Peyer's patch (tissue), 4 donors: ENCODE data around the gene SNRNP70. TPM values are rescaled to one million over a fixed set of nuclear protein-coding genes. Genes with fewer than 3 reads are reported as not detected.
"Not testable (repeated sequence)": the region's sequence is repeated elsewhere in the genome, so short reads cannot be mapped to it uniquely, and the experiment has no call there.

ENCODE experiments used
- DNase-seq, 3 donors: peaks; one replicate each; pipeline ENCODE4 v3.0.0-alpha.2; 2017 to 2019
- H3K27ac ChIP-seq, 4 donors: fragments of 200-600 bp; sonication (generic); one replicate each; pipeline ENCODE4 v1.5.1; 2016 to 2019
- H3K27me3 ChIP-seq, 2 donors: fragments of 200-600 bp; sonication (generic); one replicate each; pipeline ENCODE4 v1.5.1; 2019
- H3K36me3 ChIP-seq, 3 donors: fragments of 200-600 bp; sonication (generic); one replicate each; pipeline ENCODE4 v1.5.1; 2016 to 2019
- H3K4me1 ChIP-seq, 4 donors: fragments of 200-600 bp; sonication (generic); one replicate each; pipeline ENCODE4 v1.5.1; 2016 to 2019
- H3K4me3 ChIP-seq, 4 donors: fragments of 200-600 bp; sonication (generic); 1 replicate in 3 of 4; 2 replicates in 1 of 4; pipeline ENCODE4 v1.5.1; 2016 to 2019; ENCODE audit warnings: mild to moderate bottlenecking in 1 of 4
- H3K9me3 ChIP-seq, 4 donors: fragments of 200-600 bp; sonication (generic); one replicate each; pipeline ENCODE4 v1.5.1; 2016 to 2019; ENCODE audit warnings: mild to moderate bottlenecking in 1 of 4
- POLR2A ChIP-seq, 2 donors: fragments of 450-650 bp; IDR thresholded peaks; one replicate each; pipeline ENCODE4 v1.5.1; 2017; ENCODE audit warnings: antibody characterized with exemption in 2 of 2, mild to moderate bottlenecking in 2 of 2, moderate library complexity in 2 of 2
- total RNA-seq, 4 donors: library from RNA; depleted of rRNA; stranded (reverse); fragments of >200 nt; gene quantifications; one replicate each; pipeline ENCODE4 v1.1.0, GENCODE V29; 2016
- TF ChIP-seq, protein P1 (sequence below), 6 experiments: fragments of 450-650 bp in 4 of 6; fragments of 200-600 bp in 2 of 6; sonication (generic) in 1 of 6; IDR thresholded peaks; one replicate each; pipeline ENCODE4 v1.5.1; 2017 to 2019; ENCODE audit warnings: antibody characterized with exemption in 6 of 6, mild to moderate bottlenecking in 3 of 6, moderate library complexity in 1 of 6

SNRNP70 gene
- total RNA-seq, 4 donors from 2014 or later, result 240 to 520 (median 395) TPM

DNA sequence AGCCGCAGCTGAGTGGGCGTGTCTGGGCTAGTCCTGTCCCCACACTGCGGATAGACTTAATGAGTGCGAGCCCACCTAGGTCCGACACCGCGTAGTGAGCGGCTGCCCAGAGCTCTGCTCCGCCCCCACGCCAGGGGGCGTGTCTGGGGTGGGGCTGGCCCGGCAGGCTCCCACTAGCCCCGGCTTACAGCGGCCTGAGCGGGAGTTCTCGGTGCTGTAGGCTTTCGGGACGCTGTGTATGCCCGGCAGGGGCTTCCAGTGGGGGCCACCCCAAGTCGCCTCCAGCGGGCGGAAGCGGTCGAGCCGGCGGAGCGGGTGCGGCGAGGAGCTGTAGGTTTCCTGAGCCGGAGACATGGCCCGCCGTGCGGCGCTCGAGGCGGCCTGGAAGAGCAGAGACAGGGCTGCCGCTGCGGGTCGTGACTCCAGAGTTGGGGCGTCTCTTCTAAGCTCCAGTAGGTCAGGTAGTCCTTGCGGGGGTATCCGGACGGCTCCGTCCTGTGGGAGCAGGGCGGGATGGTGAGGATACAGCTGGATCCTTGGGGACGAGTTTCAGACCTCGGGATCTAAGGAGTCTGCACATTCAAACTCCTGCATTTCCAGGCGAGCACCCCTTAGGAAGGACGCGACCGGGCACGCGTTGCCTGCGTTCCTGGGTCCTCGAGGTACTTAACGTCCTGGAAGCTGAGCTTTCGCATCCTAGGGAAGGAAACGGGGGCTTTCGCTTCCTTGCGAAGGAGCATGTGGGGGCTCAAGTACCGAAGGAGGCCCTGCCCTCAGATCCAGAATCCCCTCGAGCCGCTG, 28.9 kb upstream of the SNRNP70 start:
- H3K27ac ChIP-seq, result no peak overlapping the region

DNA sequence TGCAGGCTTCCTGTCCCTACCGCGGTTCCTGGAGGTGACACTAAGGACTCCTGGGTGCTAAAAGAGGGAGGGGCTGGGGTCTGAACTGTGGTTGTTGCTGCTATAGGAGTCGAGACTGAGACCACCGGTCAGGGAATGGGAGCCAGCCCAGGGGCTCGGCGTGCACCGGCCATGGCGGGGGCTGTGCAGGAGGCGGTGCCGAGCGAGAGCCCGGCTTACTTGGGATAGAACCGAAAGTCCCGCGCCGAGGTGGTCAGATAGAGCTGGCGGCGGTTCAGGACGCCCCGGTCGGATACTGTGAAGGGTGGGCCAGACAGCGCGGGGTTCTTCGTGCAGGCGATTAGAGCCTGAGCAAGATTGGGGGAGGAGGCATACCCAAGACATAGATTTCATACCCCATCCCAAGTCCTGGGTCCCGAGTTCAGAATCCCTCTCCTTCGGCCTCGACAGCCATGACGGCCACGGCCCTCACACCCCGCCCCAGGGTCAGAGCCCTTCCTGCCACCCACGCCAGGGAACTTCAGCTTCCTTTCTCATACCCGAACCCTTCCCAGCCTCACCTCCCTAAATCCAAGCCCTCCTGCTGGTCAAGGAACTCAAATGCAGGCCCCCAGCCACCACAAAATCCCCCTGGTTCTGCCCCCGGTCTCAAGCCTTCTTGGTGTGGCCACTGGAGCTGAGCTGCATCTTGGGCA, 28.2 kb upstream of the SNRNP70 start:
- not testable (repeated sequence) for H3K9me3 ChIP-seq, H3K27ac ChIP-seq, H3K27me3 ChIP-seq, H3K36me3 ChIP-seq, DNase-seq
- Histone ChIP-seq H3K4me1 (peaks cover 0 to 19% (median 10%) of the 10 kb centered on the region in 4 donors), H3K4me3 (peak overlapping the region; percentile 39 to 62 (median 60))

More for the DNA sequence above, 28.9 kb upstream of the SNRNP70 start:
- Histone ChIP-seq H3K9me3 (no peaks in the 10 kb centered on the region), H3K36me3 (no peaks in the 10 kb centered on the region), H3K27me3 (no peaks in the 10 kb centered on the region), H3K4me3 (peak overlapping the region; percentile 39 to 62 (median 60)), H3K4me1 (peaks cover 0 to 19% (median 10%) of the 10 kb centered on the region in 4 donors)
- no peak for TF ChIP-seq POLR2A (IDR thresholded peaks at IDR 0.05)
- TF ChIP-seq, protein P1, sequence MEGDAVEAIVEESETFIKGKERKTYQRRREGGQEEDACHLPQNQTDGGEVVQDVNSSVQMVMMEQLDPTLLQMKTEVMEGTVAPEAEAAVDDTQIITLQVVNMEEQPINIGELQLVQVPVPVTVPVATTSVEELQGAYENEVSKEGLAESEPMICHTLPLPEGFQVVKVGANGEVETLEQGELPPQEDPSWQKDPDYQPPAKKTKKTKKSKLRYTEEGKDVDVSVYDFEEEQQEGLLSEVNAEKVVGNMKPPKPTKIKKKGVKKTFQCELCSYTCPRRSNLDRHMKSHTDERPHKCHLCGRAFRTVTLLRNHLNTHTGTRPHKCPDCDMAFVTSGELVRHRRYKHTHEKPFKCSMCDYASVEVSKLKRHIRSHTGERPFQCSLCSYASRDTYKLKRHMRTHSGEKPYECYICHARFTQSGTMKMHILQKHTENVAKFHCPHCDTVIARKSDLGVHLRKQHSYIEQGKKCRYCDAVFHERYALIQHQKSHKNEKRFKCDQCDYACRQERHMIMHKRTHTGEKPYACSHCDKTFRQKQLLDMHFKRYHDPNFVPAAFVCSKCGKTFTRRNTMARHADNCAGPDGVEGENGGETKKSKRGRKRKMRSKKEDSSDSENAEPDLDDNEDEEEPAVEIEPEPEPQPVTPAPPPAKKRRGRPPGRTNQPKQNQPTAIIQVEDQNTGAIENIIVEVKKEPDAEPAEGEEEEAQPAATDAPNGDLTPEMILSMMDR (IDR thresholded peaks at IDR 0.05), result peak in 4 of 6 experiments; percentile 15 to 38 (median 28)
- DNase-seq, result peak; percentile 45 to 76 (median 72)

DNA sequence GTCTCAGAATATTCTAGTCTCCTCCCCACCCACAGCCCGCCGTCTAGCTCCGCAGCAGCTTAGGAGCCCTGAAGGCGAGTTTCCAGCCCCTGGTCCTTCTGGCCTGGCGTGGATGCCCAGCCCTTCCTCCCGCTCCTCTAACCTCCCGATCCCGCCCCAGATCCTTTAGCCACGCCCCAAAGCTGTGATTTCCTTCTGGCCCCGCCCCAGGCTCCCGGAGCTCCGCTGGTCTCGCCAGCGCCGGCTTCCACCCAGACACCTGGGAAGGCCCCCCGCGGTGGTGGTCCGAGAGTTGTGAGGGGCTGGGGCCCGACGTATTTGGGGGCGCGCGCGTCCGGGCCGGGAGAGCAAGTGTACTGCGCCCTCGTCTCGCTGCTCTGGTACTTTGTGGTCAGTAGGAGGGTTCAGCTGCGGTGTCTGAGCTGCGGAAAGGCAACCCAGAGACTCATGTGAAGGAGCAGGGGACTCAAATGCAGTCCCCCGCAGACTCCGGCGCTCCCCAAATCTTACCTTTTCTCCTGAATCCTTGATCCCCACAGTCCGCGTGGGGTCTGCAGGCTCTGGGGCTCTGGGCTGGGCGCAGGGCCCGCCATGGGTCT, 27.5 kb upstream of the SNRNP70 start, which contains the start of gene CGB7:
Gene CGB7 (minus strand): TSS at position 114 of the 599 bp plus-strand sequence. CDS start 2,374 bp downstream, outside the sequence.
- H3K36me3 ChIP-seq, result no peaks in the 10 kb centered on the region
- H3K27me3 ChIP-seq, result no peaks in the 10 kb centered on the region
- H3K4me1 ChIP-seq, result peaks cover 0 to 19% (median 10%) of the 10 kb centered on the region in 4 donors
- no peaks in the 10 kb centered on the region for H3K9me3 ChIP-seq
- peak within 1 kb of the TSS; percentile 39 to 62 (median 60) for H3K4me3 ChIP-seq
- TF ChIP-seq, protein P1 (IDR thresholded peaks at IDR 0.05), result no peak
- TF ChIP-seq POLR2A (IDR thresholded peaks at IDR 0.05), result no peak
- peak; percentile 30 to 82 (median 81) for DNase-seq
- H3K27ac ChIP-seq, result no peak within 1 kb of the TSS

DNA sequence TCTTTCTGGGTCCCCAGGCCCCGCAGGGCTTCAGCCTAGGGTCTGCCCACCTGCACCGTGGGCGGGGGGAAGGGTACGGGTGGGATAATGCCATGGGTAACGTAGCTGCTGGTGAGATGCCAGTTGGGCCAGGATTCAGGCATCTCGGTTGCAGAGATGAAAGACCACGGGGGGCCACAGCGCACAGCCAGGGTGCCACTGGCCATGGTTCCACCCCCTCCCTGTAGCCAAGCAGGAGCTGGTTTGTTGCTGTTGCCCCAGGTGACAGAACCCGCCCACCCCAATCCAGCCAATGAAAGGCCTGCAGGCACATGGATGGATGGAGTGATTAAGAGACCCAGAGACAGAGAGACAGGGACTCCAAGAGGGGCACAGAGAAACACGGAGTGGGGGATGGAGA, 26.7 kb upstream of the SNRNP70 start:
- Histone ChIP-seq H3K9me3 (no peaks in the 10 kb centered on the region), H3K27me3 (no peaks in the 10 kb centered on the region), H3K27ac (no peak overlapping the region), H3K4me3 (no peak overlapping the region), H3K36me3 (no peaks in the 10 kb centered on the region), H3K4me1 (peaks cover 0 to 19% (median 10%) of the 10 kb centered on the region in 4 donors)
- no peak for DNase-seq
- TF ChIP-seq POLR2A (IDR thresholded peaks at IDR 0.05), result no peak
- TF ChIP-seq, protein P1 (IDR thresholded peaks at IDR 0.05), result no peak

DNA sequence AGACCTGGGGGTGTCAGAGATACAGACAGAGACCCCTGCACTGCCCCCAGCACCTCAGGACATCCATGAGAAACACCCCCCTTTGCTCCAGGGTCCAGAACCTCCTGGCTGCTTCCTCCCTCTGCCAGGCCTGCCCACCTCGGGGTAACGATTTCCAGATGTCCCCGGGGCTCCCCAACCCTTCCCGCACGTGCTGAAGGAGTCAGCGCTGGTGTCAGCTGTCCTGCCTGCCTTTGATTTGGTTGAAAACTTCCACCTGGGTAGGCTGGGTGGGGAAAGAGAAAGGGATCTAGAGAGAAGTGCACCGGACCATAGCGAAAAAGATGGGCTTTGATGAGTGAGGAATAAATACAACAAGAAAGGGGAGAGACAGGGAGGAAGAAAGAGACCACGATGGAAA, 26.2 kb upstream of the SNRNP70 start:
- no peaks in the 10 kb centered on the region for H3K36me3 ChIP-seq
- no peaks in the 10 kb centered on the region for H3K9me3 ChIP-seq
- TF ChIP-seq, protein P1 (IDR thresholded peaks at IDR 0.05), result no peak
- TF ChIP-seq POLR2A (IDR thresholded peaks at IDR 0.05), result no peak
- H3K27me3 ChIP-seq, result no peaks in the 10 kb centered on the region
- H3K4me3 ChIP-seq, result no peak overlapping the region
- H3K27ac ChIP-seq, result no peak overlapping the region
- DNase-seq, result no peak
- H3K4me1 ChIP-seq, result peaks cover 0 to 19% (median 10%) of the 10 kb centered on the region in 4 donors
